HepG2 (cell line): ENCODE data around the gene PAM16. TPM values are rescaled to one million over a fixed set of nuclear protein-coding genes. Genes with fewer than 3 reads are reported as not detected.

ENCODE experiments used
- ARNT2 ChIP-seq: sonication (generic); formaldehyde crosslinking; IDR thresholded peaks from 2 replicates; pipeline ENCODE4 v1.8.0; 2022; ENCODE audit warnings: mild to moderate bottlenecking, low read depth, missing genetic modification reagents, moderate library complexity
- BORCS8-MEF2B ChIP-seq: sonication (generic); formaldehyde crosslinking; IDR thresholded peaks from 2 replicates; pipeline ENCODE4 v1.8.0; 2022; ENCODE audit warnings: mild to moderate bottlenecking, missing genetic modification reagents
- CBFB ChIP-seq: sonication (generic); formaldehyde crosslinking; IDR thresholded peaks from 2 replicates; pipeline ENCODE4 v1.4.0; 2020; ENCODE audit warnings: missing genetic modification reagents
- FOXJ3 ChIP-seq: sonication (generic); formaldehyde crosslinking; IDR thresholded peaks from 2 replicates; pipeline ENCODE4 v1.4.0; 2020; ENCODE audit warnings: missing genetic modification reagents, mild to moderate bottlenecking, borderline replicate concordance
- HCFC1 ChIP-seq: fragments of 150-350 bp; IDR thresholded peaks from 2 replicates; pipeline ENCODE4 v1.6.1; 2014; ENCODE audit warnings: low read depth, low read length
- IKZF4 ChIP-seq: sonication (generic); formaldehyde crosslinking; IDR thresholded peaks from 2 replicates; pipeline ENCODE4 v1.5.1; 2020; ENCODE audit warnings: borderline replicate concordance, mild to moderate bottlenecking, low read depth, missing genetic modification reagents; ENCODE audit errors: not compliant biosample characterization
- IKZF5 ChIP-seq: IDR thresholded peaks from 2 replicates; pipeline ENCODE4 v1.6.1; 2018; ENCODE audit warnings: missing genetic modification reagents, mild to moderate bottlenecking, missing compliant biosample characterization
- JUN ChIP-seq: sonication (generic); formaldehyde crosslinking; IDR thresholded peaks from 2 replicates; pipeline ENCODE4 v1.4.0; 2020; ENCODE audit warnings: mild to moderate bottlenecking, missing genetic modification reagents
- POLR2A ChIP-seq, 2 experiments: IDR thresholded peaks; 2 replicates each; pipeline ENCODE4 v1.6.1; 2011; ENCODE audit warnings: low read depth in 2 of 2, low read length in 2 of 2, mild to moderate bottlenecking in 1 of 2, moderate library complexity in 1 of 2; ENCODE audit not compliant: insufficient read depth in 1 of 2
- REPIN1 ChIP-seq: sonication (generic); formaldehyde crosslinking; IDR thresholded peaks from 2 replicates; pipeline ENCODE4 v1.8.0; 2022; ENCODE audit warnings: missing genetic modification reagents, low read depth, mild to moderate bottlenecking, borderline replicate concordance
- SATB2 ChIP-seq: sonication (generic); formaldehyde crosslinking; IDR thresholded peaks from 2 replicates; pipeline ENCODE4 v1.5.0; 2020; ENCODE audit warnings: missing genetic modification reagents
- SETDB1 ChIP-seq: sonication (generic); formaldehyde crosslinking; IDR thresholded peaks from 2 replicates; pipeline ENCODE4 v1.5.1; 2020; ENCODE audit warnings: missing genetic modification reagents, mild to moderate bottlenecking, borderline replicate concordance
- SIX4 ChIP-seq: sonication (generic); formaldehyde crosslinking; IDR thresholded peaks from 2 replicates; pipeline ENCODE4 v1.4.0; 2020; ENCODE audit warnings: missing genetic modification reagents
- SNAPC4 ChIP-seq: sonication (generic); formaldehyde crosslinking; IDR thresholded peaks from 2 replicates; pipeline ENCODE4 v1.4.0; 2020; ENCODE audit warnings: mild to moderate bottlenecking, missing genetic modification reagents
- TBX2 ChIP-seq: sonication (generic); formaldehyde crosslinking; IDR thresholded peaks from 2 replicates; pipeline ENCODE4 v1.5.0; 2020; ENCODE audit warnings: missing genetic modification reagents, mild to moderate bottlenecking, borderline replicate concordance
- THYN1 ChIP-seq: sonication (generic); formaldehyde crosslinking; IDR thresholded peaks from 2 replicates; pipeline ENCODE4 v1.8.1; 2023; ENCODE audit warnings: low read depth, mild to moderate bottlenecking, moderate library complexity, missing genetic modification reagents, borderline replicate concordance
- ZFP62 ChIP-seq: sonication (generic); formaldehyde crosslinking; IDR thresholded peaks from 2 replicates; pipeline ENCODE4 v1.4.0; 2020; ENCODE audit warnings: missing genetic modification reagents
- ZNF343 ChIP-seq: sonication (generic); formaldehyde crosslinking; IDR thresholded peaks from 2 replicates; pipeline ENCODE4 v1.4.0; 2020; ENCODE audit warnings: mild to moderate bottlenecking, missing genetic modification reagents
- ZNF441 ChIP-seq: sonication (generic); formaldehyde crosslinking; IDR thresholded peaks from 2 replicates; pipeline ENCODE4 v1.7.0; 2021; ENCODE audit warnings: missing genetic modification reagents, borderline replicate concordance
- ZNF678 ChIP-seq: sonication (generic); formaldehyde crosslinking; IDR thresholded peaks from 2 replicates; pipeline ENCODE4 v1.4.0; 2020; ENCODE audit warnings: mild to moderate bottlenecking, missing genetic modification reagents
- ZNF710 ChIP-seq: sonication (generic); formaldehyde crosslinking; IDR thresholded peaks from 2 replicates; pipeline ENCODE4 v1.5.0; 2020; ENCODE audit warnings: mild to moderate bottlenecking, missing genetic modification reagents, borderline replicate concordance
- ZNF737 ChIP-seq: sonication (generic); formaldehyde crosslinking; IDR thresholded peaks from 2 replicates; pipeline ENCODE4 v1.5.0; 2020; ENCODE audit warnings: missing genetic modification reagents, mild to moderate bottlenecking, borderline replicate concordance
- polyA plus RNA-seq, 8 experiments: library from polyadenylated mRNA; depleted of rRNA in 3 of 8; stranded (reverse) in 7 of 8; unstranded in 1 of 8; fragments of >200 nt; fragmentation: Illumina TruSeq in 4 of 8; extraction: Trizol in 4 of 8; gene quantifications; 2 replicates each; pipeline versions ENCODE4 v1.2.1 to v1.2.3, GENCODE V29; 2011 to 2016; ENCODE audit warnings: low read depth in 4 of 8, missing spikeins in 1 of 8, mixed read lengths in 1 of 8; ENCODE audit not compliant: insufficient read depth in 1 of 8
- total RNA-seq, 5 experiments: library from RNA; depleted of rRNA; stranded (reverse); fragments of >200 nt; fragmentation: Illumina TruSeq; extraction: Trizol; gene quantifications; 2 replicates each; pipeline ENCODE4 v1.2.3, GENCODE V29; 2016; ENCODE audit warnings: low read depth in 1 of 5

Gene PAM16
- total and polyA plus RNA-seq, 2 of the 13 experiments (the other 11 are each of a cell fraction or from before 2014, with no cell fraction given): 51.5 to 51.8 TPM

GRCh38 chr16:4372578-4373355 lies 21.6 kb upstream of the PAM16 start (continued):
- TF ChIP-seq ZNF678 (CRISPR knock-in tag) (no peak), BORCS8-MEF2B (CRISPR knock-in tag) (no peak), POLR2A (IDR thresholded peaks at IDR 0.05; ENCODE audit: insufficient read depth in 1 of 2, low read depth in 2 of 2, low read length in 2 of 2) (peak; percentile 72 to 77), ZNF343 (CRISPR knock-in tag) (peak; percentile 86), ARNT2 (0 out of 2 replicates have a peak, but pooled peaks have one; percentile 54), IKZF4 (CRISPR knock-in tag) (no peak), TBX2 (peak; percentile 49), SATB2 (CRISPR knock-in tag) (no peak), REPIN1 (CRISPR knock-in tag) (peak; percentile 89; the same call in 1 of the 2 replicates), ZNF441 (no peak), ZNF710 (CRISPR knock-in tag) (peak; percentile 55; the same call in 1 of the 2 replicates), FOXJ3 (CRISPR knock-in tag) (no peak), HCFC1 (no peak), ZNF737 (CRISPR knock-in tag) (no peak), SETDB1 (CRISPR knock-in tag) (no peak), JUN (CRISPR knock-in tag) (no peak), SIX4 (CRISPR knock-in tag) (no peak), THYN1 (CRISPR knock-in tag) (no peak), SNAPC4 (CRISPR knock-in tag) (0 out of 2 replicates have a peak, but pooled peaks have one; percentile 1), IKZF5 (peak; percentile 69), CBFB (no peak), ZFP62 (no peak)
